GM23338 (cell line): ENCODE results near the gene RTP4. TPM values are rescaled to one million over a fixed set of nuclear protein-coding genes. Genes with fewer than 3 reads are reported as not detected.

Experiments used
- ATAC-seq: fragments of 200-7000 bp; cut with Tn5 transposase; 3 replicates; pipeline ENCODE4 v1.9.1; 2020
- DNase-seq: peaks from one replicate; pipeline ENCODE4 v3.0.0-alpha.2; 2015; ENCODE audit warnings: low spot score
- H2AFZ ChIP-seq: fragments of 200-600 bp; sonication (generic); 2 replicates; pipeline ENCODE4 v1.8.0; 2016; ENCODE audit warnings: antibody characterized with exemption, mild to moderate bottlenecking, moderate library complexity
- H3F3A ChIP-seq: fragments of 200-600 bp; sonication (generic); replicated peaks from 2 replicates; pipeline ENCODE4 v1.8.0; 2017; ENCODE audit warnings: antibody characterized with exemption, mixed run types, low read depth
- H3K27ac ChIP-seq: fragments of 200-600 bp; sonication (generic); 2 replicates; pipeline ENCODE4 v1.6.1; 2016; ENCODE audit warnings: low read depth
- H3K27me3 ChIP-seq: fragments of 200-600 bp; sonication (generic); 2 replicates; pipeline ENCODE4 v1.8.0; 2016; ENCODE audit warnings: mild to moderate bottlenecking, mixed run types, moderate library complexity; ENCODE audit not compliant: insufficient read depth
- H3K36me3 ChIP-seq: fragments of 200-600 bp; sonication (generic); 2 replicates; pipeline ENCODE4 v1.8.0; 2016; ENCODE audit warnings: mild to moderate bottlenecking; ENCODE audit not compliant: insufficient read depth
- H3K4me1 ChIP-seq: fragments of 200-600 bp; sonication (generic); 2 replicates; pipeline ENCODE4 v1.8.0; 2016; ENCODE audit warnings: mild to moderate bottlenecking, moderate library complexity; ENCODE audit not compliant: insufficient read depth
- H3K4me2 ChIP-seq: fragments of 200-600 bp; sonication (generic); 2 replicates; pipeline ENCODE4 v1.7.1; 2017; ENCODE audit warnings: mixed run types
- H3K4me3 ChIP-seq: fragments of 200-600 bp; sonication (generic); 2 replicates; pipeline ENCODE4 v1.6.1; 2016; ENCODE audit warnings: mixed run types
- H3K79me2 ChIP-seq: fragments of 200-600 bp; sonication (generic); replicated peaks from 2 replicates; pipeline ENCODE4 v1.8.0; 2017; ENCODE audit warnings: mild to moderate bottlenecking; ENCODE audit not compliant: insufficient read depth
- H3K9me2 ChIP-seq: fragments of 200-600 bp; sonication (generic); 2 replicates; pipeline ENCODE4 v1.8.0; 2017; ENCODE audit not compliant: insufficient read depth
- H4K20me1 ChIP-seq: fragments of 200-600 bp; sonication (generic); replicated peaks from 2 replicates; pipeline ENCODE4 v1.8.0; 2017; ENCODE audit warnings: mild to moderate bottlenecking; ENCODE audit not compliant: insufficient read depth
- H3K27ac Mint-ChIP-seq: 2 replicates; pipeline ENCODE4 v1.8.0; 2020; ENCODE audit warnings: inconsistent platforms, mild to moderate bottlenecking, moderate library complexity, mixed read lengths
- H3K27me3 Mint-ChIP-seq: 3 replicates; pipeline ENCODE4 v1.8.0; 2022; ENCODE audit warnings: low read depth, mild to moderate bottlenecking, moderate library complexity, mixed read lengths, inconsistent platforms; ENCODE audit not compliant: insufficient read depth, poor library complexity
- H3K36me3 Mint-ChIP-seq: 3 replicates; pipeline ENCODE4 v1.8.0; 2021; ENCODE audit warnings: low read depth, mild to moderate bottlenecking, inconsistent platforms, moderate library complexity, mixed read lengths
- H3K4me1 Mint-ChIP-seq: 3 replicates; pipeline ENCODE4 v1.8.0; 2020; ENCODE audit warnings: mild to moderate bottlenecking, inconsistent platforms, mixed read lengths
- H3K4me3 Mint-ChIP-seq: 3 replicates; pipeline ENCODE4 v1.8.0; 2021; ENCODE audit warnings: moderate library complexity, mild to moderate bottlenecking, inconsistent platforms, mixed read lengths
- H3K9me3 Mint-ChIP-seq: 3 replicates; pipeline ENCODE4 v1.8.0; 2020; ENCODE audit warnings: moderate library complexity, mild to moderate bottlenecking, inconsistent platforms, mixed read lengths
- CREB1 ChIP-seq: fragments of 250-450 bp; sonication (Bioruptor Pico); IDR thresholded peaks from 2 replicates; pipeline ENCODE4 v1.5.0; 2020; ENCODE audit warnings: low read depth, mild to moderate bottlenecking, moderate library complexity
- ETS1 ChIP-seq: IDR thresholded peaks from 2 replicates; pipeline ENCODE4 v1.6.1; 2016; ENCODE audit warnings: antibody characterized with exemption
- EZH2 ChIP-seq: fragments of 200-600 bp; sonication (generic); IDR thresholded peaks from one replicate; pipeline ENCODE4 v1.8.0; 2017; ENCODE audit warnings: antibody characterized with exemption, mild to moderate bottlenecking, low read depth; ENCODE audit not compliant: unreplicated experiment
- EZH2phosphoT487 ChIP-seq: fragments of 200-600 bp; sonication (generic); IDR thresholded peaks from one replicate; pipeline ENCODE4 v1.8.1; 2018; ENCODE audit warnings: antibody characterized with exemption; ENCODE audit not compliant: unreplicated experiment
- JUNB ChIP-seq: IDR thresholded peaks from one replicate; pipeline ENCODE4 v1.6.1; 2016; ENCODE audit warnings: antibody characterized with exemption; ENCODE audit not compliant: unreplicated experiment
- NANOG ChIP-seq: IDR thresholded peaks from 2 replicates; pipeline ENCODE4 v1.6.1; 2016; ENCODE audit warnings: antibody characterized with exemption, borderline replicate concordance
- ZNF114 ChIP-seq: fragments of 250-450 bp; sonication (Bioruptor Pico); IDR thresholded peaks from 2 replicates; pipeline ENCODE4 v1.5.0; 2020; ENCODE audit warnings: mild to moderate bottlenecking, moderate library complexity
- polyA plus RNA-seq: library from polyadenylated mRNA; unstranded; fragments of >200 nt; fragmentation: Nextera tagmentation; extraction: Ambion mirVana; gene quantifications from 2 replicates; pipeline ENCODE4 v1.2.1, GENCODE V29; 2016
- total RNA-seq: library from RNA; depleted of rRNA; stranded (reverse); fragments of >200 nt; shearing (Covaris generic); gene quantifications from 2 replicates; pipeline ENCODE4 v1.2.3, GENCODE V29; 2014

RTP4 gene
- total and polyA plus RNA-seq, 2 experiments from 2014 or later: not detected

DNA sequence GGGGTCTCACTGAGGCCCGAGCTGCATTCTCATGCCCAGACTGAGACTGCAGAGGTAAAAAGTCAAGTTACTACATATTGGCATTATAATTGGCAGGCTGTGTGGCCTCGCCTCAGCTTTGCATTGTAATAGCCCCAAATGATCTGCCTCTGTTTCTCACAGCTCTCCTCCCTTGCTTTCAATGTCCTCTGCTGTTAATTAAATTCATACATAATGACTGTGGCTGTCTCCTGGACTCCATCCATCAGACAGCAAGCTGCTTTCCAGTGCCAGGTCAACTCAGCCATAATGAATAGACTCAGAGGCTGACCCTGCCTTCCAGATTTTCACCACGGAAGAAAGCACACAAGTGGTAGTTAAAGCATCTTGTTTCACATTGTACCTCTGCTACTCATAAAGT is 7.6 kb upstream of the RTP4 start:
- peak; percentile 25 for ATAC-seq
- Mint-ChIP-seq H3K4me1 (peaks cover 49% of the 10 kb centered on the region), H3K27ac (peak overlapping the region; percentile 49), H3K9me3 (no peaks in the 10 kb centered on the region; the same call in 2 of the 3 replicates), H3K4me3 (peak overlapping the region; percentile 29; the same call in 1 of the 3 replicates), H3K36me3 (peaks cover 4% of the 10 kb centered on the region; the same call in 1 of the 3 replicates), H3K27me3 (peaks cover 4% of the 10 kb centered on the region)
- no peaks in the 10 kb centered on the region for H3K27me3 ChIP-seq
- TF ChIP-seq EZH2phosphoT487: no peak
- TF ChIP-seq CREB1 (CRISPR knock-in tag): no peak
- no peak for TF ChIP-seq ETS1
- peak; percentile 68 for TF ChIP-seq NANOG
- H3K4me3 ChIP-seq: peak overlapping the region; percentile 10; the same call in 1 of the 2 replicates
- peak overlapping the region; percentile 4; the same call in 1 of the 2 replicates for H2AFZ ChIP-seq
- DNase-seq: no peak
- peaks cover 21% of the 10 kb centered on the region for H3K9me2 ChIP-seq
- H4K20me1 ChIP-seq: no peaks in the 10 kb centered on the region
- H3K36me3 ChIP-seq: no peaks in the 10 kb centered on the region; the same call in 1 of the 2 replicates
- H3K4me1 ChIP-seq: peaks cover 54% of the 10 kb centered on the region
- H3K79me2 ChIP-seq: no peaks in the 10 kb centered on the region
- no peaks in the 10 kb centered on the region for H3F3A ChIP-seq
- H3K4me2 ChIP-seq: peak overlapping the region; percentile 58
- H3K27ac ChIP-seq: peak overlapping the region; percentile 75

GRCh38 chr3:187361835-187362234 is 6.3 kb upstream of the RTP4 start:
- H3K4me3 Mint-ChIP-seq: no peak overlapping the region
- H3K4me1 ChIP-seq: peaks cover 54% of the 10 kb centered on the region
- peak overlapping the region; percentile 51; the same call in 1 of the 2 replicates for H3K27ac Mint-ChIP-seq
- no peaks in the 10 kb centered on the region for H3K27me3 ChIP-seq
- peaks cover 19% of the 10 kb centered on the region for H3K9me2 ChIP-seq
- H2AFZ ChIP-seq: peak overlapping the region; percentile 16; the same call in 1 of the 2 replicates
- H3K4me1 Mint-ChIP-seq: peaks cover 49% of the 10 kb centered on the region
- H3K27me3 Mint-ChIP-seq: peaks cover 7% of the 10 kb centered on the region
- TF ChIP-seq ETS1: no peak
- TF ChIP-seq ZNF114 (CRISPR knock-in tag): no peak
- 0 out of 2 replicates have a peak, but pooled peaks have one; percentile 22 for TF ChIP-seq NANOG
- H3K36me3 ChIP-seq: no peaks in the 10 kb centered on the region; the same call in 1 of the 2 replicates
- peak; percentile 77 for ATAC-seq
- no peaks in the 10 kb centered on the region for H3K79me2 ChIP-seq
- DNase-seq: peak; percentile 63
- no peaks in the 10 kb centered on the region for H3F3A ChIP-seq
- H3K9me3 Mint-ChIP-seq: no peaks in the 10 kb centered on the region; the same call in 2 of the 3 replicates
- no peak overlapping the region for H3K27ac ChIP-seq
- H3K4me2 ChIP-seq: peak overlapping the region; percentile 58
- no peak overlapping the region for H3K4me3 ChIP-seq
- H3K36me3 Mint-ChIP-seq: peaks cover 9% of the 10 kb centered on the region; the same call in 1 of the 3 replicates
- no peaks in the 10 kb centered on the region for H4K20me1 ChIP-seq

GRCh38 chr3:187367561-187368103 is 553 bp upstream of the RTP4 start:
- Histone ChIP-seq H3K36me3 (no peaks in the 10 kb centered on the region; the same call in 1 of the 2 replicates), H3K27me3 (no peaks in the 10 kb centered on the region), H2AFZ (no peak overlapping the region), H3K4me3 (no peak overlapping the region), H4K20me1 (no peaks in the 10 kb centered on the region), H3K4me2 (no peak overlapping the region), H3K4me1 (peaks cover 17% of the 10 kb centered on the region), H3F3A (no peaks in the 10 kb centered on the region), H3K79me2 (no peaks in the 10 kb centered on the region), H3K27ac (no peak overlapping the region), H3K9me2 (peaks cover 20% of the 10 kb centered on the region; the same call in 1 of the 2 replicates)
- Mint-ChIP-seq H3K4me1 (peaks cover 15% of the 10 kb centered on the region), H3K27ac (no peak overlapping the region), H3K4me3 (no peak overlapping the region), H3K9me3 (no peaks in the 10 kb centered on the region; the same call in 2 of the 3 replicates), H3K36me3 (peaks cover 9% of the 10 kb centered on the region; the same call in 1 of the 3 replicates), H3K27me3 (peaks cover 7% of the 10 kb centered on the region)
- ATAC-seq: no peak
- no peak for DNase-seq
- no peak for TF ChIP-seq JUNB
- no peak for TF ChIP-seq EZH2
